ENCODE measurements around the gene MMEL1. TPM values are rescaled to one million over a fixed set of nuclear protein-coding genes. Genes with fewer than 3 reads are reported as not detected.
"Not testable (repeated sequence)": the region's sequence is repeated elsewhere in the genome, so short reads cannot be mapped to it uniquely, and the experiment has no call there.

MMEL1 gene
- total RNA-seq, 2 experiments from 2014 or later: 0.58 TPM; not detected in 1

GRCh38 chr1:2550309-2550861 lies 82.4 kb downstream of the MMEL1 start:
- ATAC-seq; H3K4me3 Mint-ChIP-seq; H3K27me3 Mint-ChIP-seq; H3K36me3 Mint-ChIP-seq; DNase-seq; H3K9me3 Mint-ChIP-seq (ENCODE audit: low read depth): not testable (repeated sequence)
- H3K27ac Mint-ChIP-seq: peak overlapping the region; percentile 68
- CTCF ChIA-PET: interaction anchor here (3.4 kb wide), 1 partner anchor 34 kb away, joined by 38 read pairs; the partner anchor contains the start of gene PRXL2B
- H3K4me1 Mint-ChIP-seq: peaks cover 32% of the 10 kb centered on the region

GRCh38 chr1:2549367-2550029 lies 83.3 kb downstream of the MMEL1 start:
- H3K36me3 Mint-ChIP-seq; H3K9me3 Mint-ChIP-seq (ENCODE audit: low read depth); H3K27me3 Mint-ChIP-seq; DNase-seq; H3K4me3 Mint-ChIP-seq; ATAC-seq: not testable (repeated sequence)
- Mint-ChIP-seq H3K27ac (peak overlapping the region; percentile 98), H3K4me1 (peaks cover 24% of the 10 kb centered on the region)
- CTCF ChIA-PET: interaction anchor here (1.7 to 6.9 kb wide), 6 partner anchors 24 to 354 kb away, joined by 5 to 95 read pairs (median 28); partner anchors contain the start of genes FAAP20, PANK4 and PRXL2B

GRCh38 chr1:2548068-2548589 lies 84.7 kb downstream of the MMEL1 start:
- Mint-ChIP-seq H3K9me3 (ENCODE audit: low read depth) (no peaks in the 10 kb centered on the region), H3K27me3 (no peaks in the 10 kb centered on the region), H3K27ac (peak overlapping the region; percentile 98), H3K36me3 (no peaks in the 10 kb centered on the region), H3K4me1 (peaks cover 17% of the 10 kb centered on the region), H3K4me3 (peak overlapping the region; percentile 82)
- ATAC-seq: peak; percentile 25
- CTCF ChIA-PET: interaction anchor here (0.9 to 6.9 kb wide), 19 partner anchors 8 to 353 kb away, joined by 3 to 95 read pairs (median 8); partner anchors contain the start of genes FAAP20, HES5, MORN1 and PANK4
- DNase-seq: peak; percentile 93

GRCh38 chr1:2547210-2548067 lies 85.4 kb downstream of the MMEL1 start:
- no peaks in the 10 kb centered on the region for H3K9me3 Mint-ChIP-seq (ENCODE audit: low read depth)
- DNase-seq (peak; percentile 88), ATAC-seq (peak; percentile 32)
- peak overlapping the region; percentile 98 for H3K27ac Mint-ChIP-seq
- peak overlapping the region; percentile 82 for H3K4me3 Mint-ChIP-seq
- H3K27me3 Mint-ChIP-seq: no peaks in the 10 kb centered on the region
- CTCF ChIA-PET: interaction anchor here (1.0 to 6.9 kb wide), 17 partner anchors 9 to 352 kb away, joined by 3 to 95 read pairs (median 10); partner anchors contain the start of genes FAAP20, MORN1, PANK4 and PEX10
- H3K4me1 Mint-ChIP-seq: peaks cover 17% of the 10 kb centered on the region
- H3K36me3 Mint-ChIP-seq: no peaks in the 10 kb centered on the region

- no peaks in the 10 kb centered on the region for H3K36me3 Mint-ChIP-seq
- peaks cover 7% of the 10 kb centered on the region for H3K27me3 Mint-ChIP-seq
- DNase-seq (peak; percentile 96), ATAC-seq (peak; percentile 62)
- peak overlapping the region; percentile 98 for H3K27ac Mint-ChIP-seq
- H3K9me3 Mint-ChIP-seq (ENCODE audit: low read depth): no peaks in the 10 kb centered on the region
- H3K4me3 Mint-ChIP-seq: peak overlapping the region; percentile 82
- CTCF ChIA-PET: interaction anchor here (1.1 to 6.9 kb wide), 13 partner anchors 9 to 352 kb away, joined by 3 to 95 read pairs (median 14); partner anchors contain the start of genes FAAP20, HES5, MORN1 and PANK4
- peaks cover 17% of the 10 kb centered on the region for H3K4me1 Mint-ChIP-seq
Measured at GRCh38 chr1:2546515-2547209, 86.2 kb downstream of the MMEL1 start.

GRCh38 chr1:2545754-2546514 lies 86.9 kb downstream of the MMEL1 start:
- Mint-ChIP-seq H3K9me3 (ENCODE audit: low read depth) (no peaks in the 10 kb centered on the region), H3K27ac (peak overlapping the region; percentile 98), H3K27me3 (peaks cover 13% of the 10 kb centered on the region), H3K36me3 (no peaks in the 10 kb centered on the region), H3K4me1 (peaks cover 19% of the 10 kb centered on the region), H3K4me3 (peak overlapping the region; percentile 82)
- CTCF ChIA-PET: interaction anchor here (1.1 to 6.9 kb wide), 7 partner anchors 10 to 164 kb away, joined by 3 to 95 read pairs (median 10); partner anchors contain the start of genes HES5, MORN1, PANK4 and RER1
- DNase-seq: peak; percentile 95
- ATAC-seq: peak; percentile 52

- CTCF ChIA-PET: interaction anchor here (1.1 to 6.9 kb wide), 5 partner anchors 11 to 129 kb away, joined by 3 to 95 read pairs (median 15); partner anchors contain the start of genes HES5, PANK4 and TNFRSF14
- Mint-ChIP-seq H3K4me3 (no peak overlapping the region), H3K27me3 (peaks cover 13% of the 10 kb centered on the region), H3K4me1 (peaks cover 19% of the 10 kb centered on the region), H3K27ac (no peak overlapping the region), H3K9me3 (ENCODE audit: low read depth) (no peaks in the 10 kb centered on the region), H3K36me3 (no peaks in the 10 kb centered on the region)
- no peak for ATAC-seq
- no peak for DNase-seq
Measured at GRCh38 chr1:2544875-2545640, 87.8 kb downstream of the MMEL1 start.

- Mint-ChIP-seq H3K36me3 (no peaks in the 10 kb centered on the region), H3K27me3 (peaks cover 13% of the 10 kb centered on the region), H3K4me1 (peaks cover 14% of the 10 kb centered on the region), H3K4me3 (no peak overlapping the region), H3K9me3 (ENCODE audit: low read depth) (no peaks in the 10 kb centered on the region), H3K27ac (no peak overlapping the region)
- DNase-seq (no peak), ATAC-seq (no peak)
- CTCF ChIA-PET: interaction anchor here (1.2 to 6.9 kb wide), 3 partner anchors 12 to 128 kb away, joined by 4 to 95 read pairs (median 15); partner anchors contain the start of genes PANK4 and TNFRSF14
Measured at GRCh38 chr1:2544093-2544874, 88.5 kb downstream of the MMEL1 start.

- ATAC-seq (no peak), DNase-seq (peak; percentile 54)
- no peak overlapping the region for H3K27ac Mint-ChIP-seq
- no peaks in the 10 kb centered on the region for H3K9me3 Mint-ChIP-seq (ENCODE audit: low read depth)
- no peak overlapping the region for H3K4me3 Mint-ChIP-seq
- peaks cover 18% of the 10 kb centered on the region for H3K27me3 Mint-ChIP-seq
- H3K4me1 Mint-ChIP-seq: peaks cover 8% of the 10 kb centered on the region
- no peaks in the 10 kb centered on the region for H3K36me3 Mint-ChIP-seq
- CTCF ChIA-PET: interaction anchor here (1.2 to 6.9 kb wide), 3 partner anchors 13 to 128 kb away, joined by 4 to 95 read pairs (median 15); partner anchors contain the start of genes PANK4 and TNFRSF14
Measured at GRCh38 chr1:2543543-2544092, 89.2 kb downstream of the MMEL1 start.

GRCh38 chr1:2542246-2542915 lies 90.4 kb downstream of the MMEL1 start:
- ATAC-seq: no peak
- H3K9me3 Mint-ChIP-seq (ENCODE audit: low read depth): no peaks in the 10 kb centered on the region
- CTCF ChIA-PET: interaction anchor here (1.2 kb wide), 1 partner anchor 18 kb away, joined by 5 read pairs; no protein-coding TSS in a partner anchor
- peaks cover 3% of the 10 kb centered on the region for H3K4me1 Mint-ChIP-seq
- H3K27me3 Mint-ChIP-seq: peaks cover 22% of the 10 kb centered on the region
- H3K4me3 Mint-ChIP-seq: no peak overlapping the region
- no peak overlapping the region for H3K27ac Mint-ChIP-seq
- H3K36me3 Mint-ChIP-seq: no peaks in the 10 kb centered on the region
- no peak for DNase-seq

Data from activated CD8-positive, alpha-beta memory T cell treated with anti-CD3 and anti-CD28 coated beads, Interleukin-2, amount 10 ng/mL, durations not matched to agents 7 days and 5 days (primary cell).